Body of pancreas (tissue), 4 donors: ENCODE measurements around the gene THSD8.

Experiments
- POLR2A ChIP-seq, 3 donors: fragments of 450-650 bp; IDR thresholded peaks; one replicate each; pipeline ENCODE4 v1.6.1; 2016; ENCODE audit warnings: antibody characterized with exemption in 3 of 3, mild to moderate bottlenecking in 2 of 3
- TF ChIP-seq, protein P1 (sequence below), 7 experiments: fragments of 450-650 bp in 4 of 7; fragments of 200-600 bp in 3 of 7; sonication (generic) in 3 of 7; IDR thresholded peaks; one replicate each; pipeline ENCODE4 v1.5.1; 2016 to 2019; ENCODE audit warnings: antibody characterized with exemption in 7 of 7

GRCh38 chr19:12778905-12779161 lies 23.0 kb upstream of the THSD8 start:
- TF ChIP-seq, protein P1, sequence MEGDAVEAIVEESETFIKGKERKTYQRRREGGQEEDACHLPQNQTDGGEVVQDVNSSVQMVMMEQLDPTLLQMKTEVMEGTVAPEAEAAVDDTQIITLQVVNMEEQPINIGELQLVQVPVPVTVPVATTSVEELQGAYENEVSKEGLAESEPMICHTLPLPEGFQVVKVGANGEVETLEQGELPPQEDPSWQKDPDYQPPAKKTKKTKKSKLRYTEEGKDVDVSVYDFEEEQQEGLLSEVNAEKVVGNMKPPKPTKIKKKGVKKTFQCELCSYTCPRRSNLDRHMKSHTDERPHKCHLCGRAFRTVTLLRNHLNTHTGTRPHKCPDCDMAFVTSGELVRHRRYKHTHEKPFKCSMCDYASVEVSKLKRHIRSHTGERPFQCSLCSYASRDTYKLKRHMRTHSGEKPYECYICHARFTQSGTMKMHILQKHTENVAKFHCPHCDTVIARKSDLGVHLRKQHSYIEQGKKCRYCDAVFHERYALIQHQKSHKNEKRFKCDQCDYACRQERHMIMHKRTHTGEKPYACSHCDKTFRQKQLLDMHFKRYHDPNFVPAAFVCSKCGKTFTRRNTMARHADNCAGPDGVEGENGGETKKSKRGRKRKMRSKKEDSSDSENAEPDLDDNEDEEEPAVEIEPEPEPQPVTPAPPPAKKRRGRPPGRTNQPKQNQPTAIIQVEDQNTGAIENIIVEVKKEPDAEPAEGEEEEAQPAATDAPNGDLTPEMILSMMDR (IDR thresholded peaks at IDR 0.05) = no peak
- TF ChIP-seq POLR2A (IDR thresholded peaks at IDR 0.05) = no peak
